Skeletal muscle cell (primary cell): ENCODE data around the gene CEP55.

ENCODE experiments used
- DNase-seq: peaks from one replicate; pipeline ENCODE4 v3.0.0-alpha.2; 2010; ENCODE audit warnings: low read depth
- H3K4me3 ChIP-seq: 2 replicates; pipeline ENCODE4 v1.5.1; 2011; ENCODE audit warnings: low read depth, mild to moderate bottlenecking, control low read depth, low read length, moderate library complexity

The CEP55 gene

GRCh38 chr10:93496322-93497041, at the start of gene CEP55:
CEP55 (plus strand) TSS chr10:93496612; CDS start chr10:93500052, 3,440 bp downstream.
- DNase-seq = peak; percentile 70
- peak within 1 kb of the TSS; percentile 87 for H3K4me3 ChIP-seq

- DNase-seq = no peak
- H3K4me3 ChIP-seq = no peak overlapping the region
Observed at GRCh38 chr10:93447019-93447418, 49.4 kb upstream of the CEP55 start.

- no peak for DNase-seq
- H3K4me3 ChIP-seq = no peak overlapping the region
Observed at GRCh38 chr10:93447970-93448369, 48.4 kb upstream of the CEP55 start.

GRCh38 chr10:93451244-93451947, 45.0 kb upstream of the CEP55 start:
- no peak overlapping the region for H3K4me3 ChIP-seq
- DNase-seq = no peak

GRCh38 chr10:93452143-93452542, 44.3 kb upstream of the CEP55 start:
- no peak for DNase-seq

GRCh38 chr10:93454146-93454545, 42.3 kb upstream of the CEP55 start:
- no peak overlapping the region for H3K4me3 ChIP-seq
- DNase-seq = no peak

More at GRCh38 chr10:93452143-93452542, 44.3 kb upstream of the CEP55 start:
- no peak overlapping the region for H3K4me3 ChIP-seq

- no peak for DNase-seq
- no peak overlapping the region for H3K4me3 ChIP-seq
Observed at GRCh38 chr10:93454736-93455135, 41.7 kb upstream of the CEP55 start.

- no peak overlapping the region for H3K4me3 ChIP-seq
- no peak for DNase-seq
Observed at GRCh38 chr10:93456480-93456879, 39.9 kb upstream of the CEP55 start.

GRCh38 chr10:93457511-93457910, 38.9 kb upstream of the CEP55 start:
- no peak overlapping the region for H3K4me3 ChIP-seq
- DNase-seq = no peak

GRCh38 chr10:93458821-93459257, 37.6 kb upstream of the CEP55 start:
- no peak overlapping the region for H3K4me3 ChIP-seq
- DNase-seq = peak; percentile 100

GRCh38 chr10:93459466-93459865, 36.9 kb upstream of the CEP55 start:
- H3K4me3 ChIP-seq = no peak overlapping the region
- DNase-seq = no peak

GRCh38 chr10:93461109-93461806, 35.2 kb upstream of the CEP55 start:
- no peak for DNase-seq
- no peak overlapping the region for H3K4me3 ChIP-seq

- no peak overlapping the region for H3K4me3 ChIP-seq
- no peak for DNase-seq
Observed at GRCh38 chr10:93461807-93462178, 34.6 kb upstream of the CEP55 start.

GRCh38 chr10:93462371-93462770, 34.0 kb upstream of the CEP55 start:
- no peak overlapping the region for H3K4me3 ChIP-seq
- no peak for DNase-seq

- H3K4me3 ChIP-seq = no peak overlapping the region
- DNase-seq = no peak
Observed at GRCh38 chr10:93462881-93463280, 33.5 kb upstream of the CEP55 start.

GRCh38 chr10:93463723-93464476, 32.5 kb upstream of the CEP55 start:
- no peak for DNase-seq
- H3K4me3 ChIP-seq = no peak overlapping the region

- H3K4me3 ChIP-seq = no peak overlapping the region
- DNase-seq = no peak
Observed at GRCh38 chr10:93464776-93465388, 31.5 kb upstream of the CEP55 start.

- H3K4me3 ChIP-seq = no peak overlapping the region
- DNase-seq = peak; percentile 78
Observed at GRCh38 chr10:93465806-93466675, 30.4 kb upstream of the CEP55 start.
